Heart left ventricle (tissue), 16 donors: ENCODE measurements around the gene LIMD2. TPM values are rescaled to one million over a fixed set of nuclear protein-coding genes. Genes with fewer than 3 reads are reported as not detected.

Experiments used
- ATAC-seq, 4 donors: fragments of 200-7000 bp; cut with Tn5 transposase; one replicate each; pipeline ENCODE4 v1.9.1; 2020 to 2022; ENCODE audit warnings: moderate library complexity in 4 of 4, mild to moderate bottlenecking in 3 of 4, moderate number of reproducible peaks in 1 of 4
- DNase-seq, 5 donors: peaks; one replicate each; pipeline ENCODE4 v3.0.0-alpha.2; 2020
- H3K27ac ChIP-seq, 12 donors: fragments of 200-600 bp; sonication (generic) in 4 of 12; one replicate each; pipeline versions ENCODE4 v1.5.0 to v1.8.0; 2016 to 2022; ENCODE audit warnings: mild to moderate bottlenecking in 2 of 12
- H3K27me3 ChIP-seq, 9 donors: fragments of 200-600 bp; sonication (generic) in 2 of 9; one replicate each; pipeline versions ENCODE4 v1.5.1 to v1.8.0; 2016 to 2022; ENCODE audit warnings: mild to moderate bottlenecking in 3 of 9
- H3K36me3 ChIP-seq, 9 donors: fragments of 200-600 bp; sonication (generic) in 2 of 9; one replicate each; pipeline versions ENCODE4 v1.5.0 to v1.8.0; 2018 to 2022; ENCODE audit warnings: mild to moderate bottlenecking in 2 of 9
- H3K4me1 ChIP-seq, 12 donors: fragments of 200-600 bp; sonication (generic) in 4 of 12; one replicate each; pipeline versions ENCODE4 v1.5.0 to v1.8.0; 2016 to 2022; ENCODE audit warnings: mild to moderate bottlenecking in 3 of 12
- H3K4me3 ChIP-seq, 12 donors: fragments of 200-600 bp; sonication (generic) in 4 of 12; one replicate each; pipeline versions ENCODE4 v1.5.0 to v1.8.0; 2017 to 2022; ENCODE audit warnings: mild to moderate bottlenecking in 9 of 12, moderate library complexity in 4 of 12
- H3K9me3 ChIP-seq, 12 donors: fragments of 200-600 bp; sonication (generic) in 4 of 12; one replicate each; pipeline versions ENCODE4 v1.5.0 to v1.8.0; 2016 to 2022; ENCODE audit warnings: mild to moderate bottlenecking in 1 of 12
- POLR2A ChIP-seq, 2 donors: fragments of 450-650 bp; IDR thresholded peaks; one replicate each; pipeline ENCODE4 v1.6.1; 2017; ENCODE audit warnings: antibody characterized with exemption in 2 of 2, mild to moderate bottlenecking in 2 of 2, moderate library complexity in 2 of 2
- WGBS, 4 donors: extraction: QIAGEN DNeasy Blood & Tissue Kit in 2 of 4; methylation state at CpG; one replicate each; pipeline versions ENCODE4 v1.1.5 to v1.1.7; 2013 to 2018; 5-methylcytosine and 5-hydroxymethylcytosine counted together
- intact Hi-C, 10 donors: fragments of 100-400 bp; cut with DNase I; formaldehyde crosslinking; loops; one replicate each; pipeline versions ENCODE4 v1.11.1 to v1.14.2; 2022
- polyA plus RNA-seq, 2 donors: library from polyadenylated mRNA; stranded (reverse); fragments of 200-250 nt; gene quantifications; one replicate each; pipeline ENCODE4 v1.2.3, GENCODE V29; 2013
- total RNA-seq, 9 donors: library from RNA; depleted of rRNA in 2 of 9; stranded (reverse); fragments of >200 nt in 2 of 9; fragmentation: NEBNext Ultra II Directional in 3 of 9; extraction: Animal tissue kit (Norgen Biotek cat#: 25700) in 3 of 9; gene quantifications; one replicate each; pipeline versions ENCODE4 v1.1.0 to v1.2.4, GENCODE V29; 2016 to 2023
- TF ChIP-seq, protein P1 (sequence below), 12 donors: fragments of 200-600 bp; sonication (generic) in 4 of 12; IDR thresholded peaks; one replicate each; pipeline versions ENCODE4 v1.5.0 to v1.8.0; 2018 to 2022; ENCODE audit warnings: antibody characterized with exemption in 12 of 12, mild to moderate bottlenecking in 5 of 12
- donor health status: ischemic (EF 13 %, LVEDD 7.1; RV severe dilation, severe dysfunction).
- donor health status: healthy with polysubstance abuse.
- donor health status: DM: no; HTN: yes; CAD: no.
- donor health status: DM: no; HTN: no; CAD: no.
- donor health status: ischemic (EF 25% LVEDD 6.9; RV normal size, moderate dysfunction).
- donor health status: ischemic (EF 25% LVEDD 5.7; RV mildly dilated, moderate dysfunction).
- donor health status: healthy.
- donor health status: DM: yes; HTN: yes; CAD: no.
- donor health status: ischemic (EF 35%, LVEDD 5.7; RV mildly dilated, moderate dysfunction).
- donor health status: nonischemic (EF 11% LVEDD 7.7; RV severe dilation, severe dysfunction).
- donor health status: DM: yes; HTN: yes; CAD: no.
- donor health status: PGD.
- donor health status: ischemic (EF 29% LVEDD 5.4; RV normal size, mild dysfunction).
- donor health status: nonischemic (EF 23%, LVEDD 6.1; RV moderate dilation, normal function).

The LIMD2 gene
- total and polyA plus RNA-seq, 11 donors = 1.9 to 48.0 (median 3.5) TPM

DNA sequence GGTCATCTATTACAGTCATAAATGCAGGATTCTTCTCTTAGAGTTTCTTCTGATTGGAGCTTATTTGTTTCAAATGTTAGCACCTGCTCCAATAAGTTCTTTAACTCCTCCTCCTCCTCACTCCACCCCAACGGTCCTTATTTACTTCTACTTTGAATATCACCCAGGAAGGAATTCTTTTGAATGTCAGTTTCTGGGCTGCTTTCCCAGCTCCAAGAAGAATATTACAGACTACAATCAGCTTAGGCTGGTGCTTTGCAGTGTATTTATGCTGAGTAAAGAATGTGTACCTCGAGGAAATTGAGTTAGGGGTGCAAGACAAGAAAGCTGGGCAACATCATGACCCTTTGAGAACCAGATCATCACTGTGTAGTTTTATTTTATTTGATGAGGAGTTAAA is 46.9 kb downstream of the LIMD2 start:
- Histone ChIP-seq H3K4me3 (no peak overlapping the region), H3K9me3 (no peaks in the 10 kb centered on the region), H3K36me3 (peaks cover 0 to 95% (median 79%) of the 10 kb centered on the region in 9 donors), H3K27me3 (no peaks in the 10 kb centered on the region), H3K27ac (peak overlapping the region in 2 of 12 donors; percentile 15 to 22), H3K4me1 (peaks cover 0 to 46% (median 0%) of the 10 kb centered on the region in 12 donors)
- TF ChIP-seq, protein P1, sequence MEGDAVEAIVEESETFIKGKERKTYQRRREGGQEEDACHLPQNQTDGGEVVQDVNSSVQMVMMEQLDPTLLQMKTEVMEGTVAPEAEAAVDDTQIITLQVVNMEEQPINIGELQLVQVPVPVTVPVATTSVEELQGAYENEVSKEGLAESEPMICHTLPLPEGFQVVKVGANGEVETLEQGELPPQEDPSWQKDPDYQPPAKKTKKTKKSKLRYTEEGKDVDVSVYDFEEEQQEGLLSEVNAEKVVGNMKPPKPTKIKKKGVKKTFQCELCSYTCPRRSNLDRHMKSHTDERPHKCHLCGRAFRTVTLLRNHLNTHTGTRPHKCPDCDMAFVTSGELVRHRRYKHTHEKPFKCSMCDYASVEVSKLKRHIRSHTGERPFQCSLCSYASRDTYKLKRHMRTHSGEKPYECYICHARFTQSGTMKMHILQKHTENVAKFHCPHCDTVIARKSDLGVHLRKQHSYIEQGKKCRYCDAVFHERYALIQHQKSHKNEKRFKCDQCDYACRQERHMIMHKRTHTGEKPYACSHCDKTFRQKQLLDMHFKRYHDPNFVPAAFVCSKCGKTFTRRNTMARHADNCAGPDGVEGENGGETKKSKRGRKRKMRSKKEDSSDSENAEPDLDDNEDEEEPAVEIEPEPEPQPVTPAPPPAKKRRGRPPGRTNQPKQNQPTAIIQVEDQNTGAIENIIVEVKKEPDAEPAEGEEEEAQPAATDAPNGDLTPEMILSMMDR (IDR thresholded peaks at IDR 0.05) = no peak
- TF ChIP-seq POLR2A (IDR thresholded peaks at IDR 0.05) = no peak
- ATAC-seq (peak in 3 of 4 donors; percentile 52 to 83 (median 75)), DNase-seq (no peak)
- 23 to 35% (median 29%) methylated on average over 2 of the region's 2 CpGs for WGBS, 4 donors
- intact Hi-C loops = no loop called here

DNA sequence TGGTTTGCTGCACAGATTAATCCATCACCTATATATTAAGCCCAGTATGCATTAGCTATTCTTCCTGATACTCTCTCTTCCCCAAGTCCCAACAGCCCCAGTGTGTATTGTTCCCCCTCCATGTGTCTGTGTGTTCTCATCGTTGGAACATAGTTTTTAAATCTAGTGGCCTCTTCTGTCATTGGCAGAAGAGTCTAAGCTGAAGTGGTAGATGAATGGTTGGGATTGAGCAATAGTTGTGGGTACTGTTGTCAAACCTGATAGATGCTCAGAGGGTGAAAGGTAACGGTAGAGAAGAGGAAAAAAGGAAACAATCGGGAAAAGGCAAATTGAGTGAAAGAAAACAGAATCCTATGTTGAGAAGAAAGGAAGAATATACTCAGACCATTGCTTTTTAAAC is 47.8 kb downstream of the LIMD2 start:
- Histone ChIP-seq H3K27me3 (no peaks in the 10 kb centered on the region), H3K36me3 (peaks cover 0 to 94% (median 77%) of the 10 kb centered on the region in 9 donors), H3K27ac (peak overlapping the region in 1 of 12 donors; percentile 15), H3K4me3 (no peak overlapping the region), H3K4me1 (peaks cover 0 to 55% (median 3%) of the 10 kb centered on the region in 12 donors), H3K9me3 (no peaks in the 10 kb centered on the region)
- WGBS, 4 donors = 64 to 69% (median 65%) methylated on average over 3 of the region's 3 CpGs
- peak in 3 of 4 donors; percentile 38 to 72 (median 59) for ATAC-seq
- DNase-seq = no peak
- intact Hi-C loops = no loop called here
- TF ChIP-seq, protein P1 (IDR thresholded peaks at IDR 0.05) = no peak
- no peak for TF ChIP-seq POLR2A (IDR thresholded peaks at IDR 0.05)

DNA sequence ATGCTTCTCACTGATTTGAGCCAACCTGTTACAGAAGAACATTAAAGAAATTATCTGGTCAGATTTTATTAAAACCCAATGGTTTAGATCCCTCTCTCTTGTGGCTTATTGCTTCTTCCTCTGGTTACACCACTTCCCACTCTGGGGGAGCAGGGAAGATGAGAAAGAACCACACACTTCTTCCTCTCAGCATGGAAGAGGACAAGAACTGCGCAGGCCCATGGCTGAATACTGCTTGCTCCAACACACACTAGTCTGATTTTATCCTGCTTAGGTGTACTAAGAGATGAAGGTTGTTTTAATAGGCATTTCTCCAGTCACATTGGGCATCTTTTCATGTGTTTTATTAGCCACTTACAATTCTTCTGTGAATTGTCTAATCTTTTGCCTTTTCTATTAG is 50.1 kb downstream of the LIMD2 start:
- DNase-seq (no peak), ATAC-seq (peak in 1 of 4 donors; percentile 29)
- Histone ChIP-seq H3K4me1 (peaks cover 0 to 74% (median 17%) of the 10 kb centered on the region in 12 donors), H3K27me3 (no peaks in the 10 kb centered on the region), H3K36me3 (peaks cover 0 to 96% (median 70%) of the 10 kb centered on the region in 9 donors), H3K4me3 (no peak overlapping the region), H3K9me3 (no peaks in the 10 kb centered on the region), H3K27ac (no peak overlapping the region)
- WGBS, 4 donors = 89 to 100% (median 97%) methylated on average over 1 of the region's 1 CpG
- intact Hi-C loops = no loop called here
- TF ChIP-seq, protein P1 (IDR thresholded peaks at IDR 0.05) = no peak
- TF ChIP-seq POLR2A (IDR thresholded peaks at IDR 0.05) = no peak

DNA sequence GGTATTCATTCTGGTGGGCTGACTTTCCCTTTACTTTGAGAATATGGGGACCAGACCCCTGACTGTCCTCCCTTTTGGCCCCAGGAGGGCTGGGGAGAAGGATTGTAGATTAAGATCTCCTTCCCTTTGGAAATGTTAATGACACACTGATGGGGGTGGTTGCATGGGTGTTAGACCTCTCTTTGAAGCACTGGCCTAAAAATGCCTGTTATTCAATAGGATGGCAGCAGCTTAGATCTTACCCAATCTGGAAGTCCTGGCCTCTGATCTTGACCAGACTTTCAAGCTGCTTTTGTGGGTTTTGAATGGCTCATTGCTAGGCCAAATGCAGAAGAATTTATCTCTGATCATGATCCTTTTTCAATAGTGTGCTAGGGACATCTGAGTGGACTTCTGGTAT is 52.0 kb downstream of the LIMD2 start:
- peaks cover 0 to 94% (median 69%) of the 10 kb centered on the region in 9 donors for H3K36me3 ChIP-seq
- intact Hi-C loops = no loop called here
- H3K9me3 ChIP-seq = no peaks in the 10 kb centered on the region
- ATAC-seq (no peak), DNase-seq (no peak)
- H3K27ac ChIP-seq = no peak overlapping the region
- H3K4me3 ChIP-seq = no peak overlapping the region
- TF ChIP-seq, protein P1 (IDR thresholded peaks at IDR 0.05) = no peak
- no peak for TF ChIP-seq POLR2A (IDR thresholded peaks at IDR 0.05)
- H3K4me1 ChIP-seq = peaks cover 0 to 90% (median 13%) of the 10 kb centered on the region in 12 donors
- no peaks in the 10 kb centered on the region for H3K27me3 ChIP-seq
